Loucy (cell line): ENCODE measurements around the gene GON7.

Experiments used
- EZH2phosphoT487 ChIP-seq: fragments of 200-600 bp; IDR thresholded peaks from 2 replicates; pipeline ENCODE4 v1.6.1; 2018; ENCODE audit warnings: antibody characterized with exemption, mild to moderate bottlenecking, moderate library complexity, borderline replicate concordance
- TF ChIP-seq, protein P1 (sequence below): fragments of 200-600 bp; sonication (generic); conservative IDR thresholded peaks from 2 replicates; pipeline ENCODE4 v1.5.1; 2014; ENCODE audit warnings: mild to moderate bottlenecking, antibody characterized with exemption, low read length

DNA sequence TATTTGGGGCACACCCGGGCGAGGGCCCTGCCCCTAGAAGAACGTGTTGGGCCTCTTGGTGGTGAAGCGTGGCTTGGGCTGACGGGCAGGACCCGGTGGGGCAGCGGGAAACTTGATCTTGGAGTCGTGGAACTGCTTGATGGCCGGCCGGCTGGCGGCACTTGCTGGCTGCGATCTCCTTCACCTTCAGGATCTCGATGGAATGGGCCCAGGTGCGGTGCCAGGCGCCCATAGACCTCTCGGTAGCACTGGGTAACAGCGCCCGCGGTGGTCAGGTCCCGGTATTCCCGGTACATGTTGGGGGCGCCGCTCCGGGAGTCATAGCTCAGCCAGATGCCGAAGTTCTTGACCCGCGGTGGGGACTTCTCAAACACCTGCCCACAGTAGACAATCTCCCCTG, 16.7 kb upstream of the GON7 start:
- TF ChIP-seq, protein P1, sequence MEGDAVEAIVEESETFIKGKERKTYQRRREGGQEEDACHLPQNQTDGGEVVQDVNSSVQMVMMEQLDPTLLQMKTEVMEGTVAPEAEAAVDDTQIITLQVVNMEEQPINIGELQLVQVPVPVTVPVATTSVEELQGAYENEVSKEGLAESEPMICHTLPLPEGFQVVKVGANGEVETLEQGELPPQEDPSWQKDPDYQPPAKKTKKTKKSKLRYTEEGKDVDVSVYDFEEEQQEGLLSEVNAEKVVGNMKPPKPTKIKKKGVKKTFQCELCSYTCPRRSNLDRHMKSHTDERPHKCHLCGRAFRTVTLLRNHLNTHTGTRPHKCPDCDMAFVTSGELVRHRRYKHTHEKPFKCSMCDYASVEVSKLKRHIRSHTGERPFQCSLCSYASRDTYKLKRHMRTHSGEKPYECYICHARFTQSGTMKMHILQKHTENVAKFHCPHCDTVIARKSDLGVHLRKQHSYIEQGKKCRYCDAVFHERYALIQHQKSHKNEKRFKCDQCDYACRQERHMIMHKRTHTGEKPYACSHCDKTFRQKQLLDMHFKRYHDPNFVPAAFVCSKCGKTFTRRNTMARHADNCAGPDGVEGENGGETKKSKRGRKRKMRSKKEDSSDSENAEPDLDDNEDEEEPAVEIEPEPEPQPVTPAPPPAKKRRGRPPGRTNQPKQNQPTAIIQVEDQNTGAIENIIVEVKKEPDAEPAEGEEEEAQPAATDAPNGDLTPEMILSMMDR, result no peak
- TF ChIP-seq EZH2phosphoT487, result no peak
